ENCODE data around the gene FFAR2. TPM values are rescaled to one million over a fixed set of nuclear protein-coding genes. Genes with fewer than 3 reads are reported as not detected.
"Not testable (repeated sequence)": the region's sequence is repeated elsewhere in the genome, so short reads cannot be mapped to it uniquely, and the experiment has no call there.

FFAR2 gene
- polyA plus RNA-seq, 2 of the 4 experiments (the other 2 are of a cell fraction), result 0.30 TPM; not detected in 1

DNA sequence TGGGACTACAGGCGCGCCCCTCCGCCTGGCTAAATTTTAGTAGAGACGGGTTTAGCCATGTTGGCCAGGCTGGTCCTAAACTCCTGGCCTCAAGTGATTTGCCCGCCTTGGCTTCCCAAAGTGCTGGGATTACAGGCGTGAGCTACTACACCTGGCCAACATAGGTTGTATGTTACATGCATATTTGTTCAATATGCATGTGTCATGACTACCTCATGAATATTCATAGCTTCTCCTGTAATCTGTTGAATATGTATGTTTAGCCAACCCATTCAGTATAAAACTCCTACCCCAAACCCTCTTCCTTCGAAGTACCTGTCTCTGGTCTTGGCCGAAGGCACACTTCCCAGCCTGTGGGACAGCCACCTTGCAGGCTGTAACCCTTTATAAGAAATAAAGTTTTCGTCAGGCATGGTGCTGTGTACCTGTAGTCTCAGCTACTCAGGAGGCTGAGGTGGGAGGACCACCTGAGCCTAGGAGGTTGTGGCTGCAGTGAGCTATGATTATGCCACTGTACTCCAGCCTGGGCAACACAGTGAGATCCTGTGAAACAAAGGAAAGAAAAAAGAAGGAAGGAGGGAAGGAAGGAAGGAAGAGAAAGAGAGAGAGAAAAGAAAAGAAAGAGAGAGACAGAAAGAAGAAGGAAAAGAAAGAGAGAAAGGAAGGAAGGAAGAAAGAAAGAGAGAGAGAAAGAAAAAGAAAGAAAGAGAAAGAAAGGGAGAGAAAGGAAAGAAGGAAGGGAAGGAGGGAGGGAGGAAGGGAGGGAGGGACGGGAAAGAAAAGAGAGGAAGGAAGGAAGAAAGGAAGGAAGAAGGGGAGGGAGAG lies 47.9 kb upstream of the FFAR2 start (continued):
- TF ChIP-seq, protein P1, sequence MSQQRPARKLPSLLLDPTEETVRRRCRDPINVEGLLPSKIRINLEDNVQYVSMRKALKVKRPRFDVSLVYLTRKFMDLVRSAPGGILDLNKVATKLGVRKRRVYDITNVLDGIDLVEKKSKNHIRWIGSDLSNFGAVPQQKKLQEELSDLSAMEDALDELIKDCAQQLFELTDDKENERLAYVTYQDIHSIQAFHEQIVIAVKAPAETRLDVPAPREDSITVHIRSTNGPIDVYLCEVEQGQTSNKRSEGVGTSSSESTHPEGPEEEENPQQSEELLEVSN (IDR thresholded peaks at IDR 0.05; ENCODE audit: borderline replicate concordance, low read depth), result no peak
- TF ChIP-seq CBX2 (IDR thresholded peaks at IDR 0.05; ENCODE audit: borderline replicate concordance, low read depth) (no peak), KDM1A (IDR thresholded peaks at IDR 0.05; ENCODE audit: low read depth) (no peak), ESRRA (IDR thresholded peaks at IDR 0.05; ENCODE audit: borderline replicate concordance, low read length) (no peak), MAZ (IDR thresholded peaks at IDR 0.05; ENCODE audit: borderline replicate concordance, low read depth, low read length) (no peak), GATA3 (IDR thresholded peaks at IDR 0.05; ENCODE audit: borderline replicate concordance) (no peak)

DNA sequence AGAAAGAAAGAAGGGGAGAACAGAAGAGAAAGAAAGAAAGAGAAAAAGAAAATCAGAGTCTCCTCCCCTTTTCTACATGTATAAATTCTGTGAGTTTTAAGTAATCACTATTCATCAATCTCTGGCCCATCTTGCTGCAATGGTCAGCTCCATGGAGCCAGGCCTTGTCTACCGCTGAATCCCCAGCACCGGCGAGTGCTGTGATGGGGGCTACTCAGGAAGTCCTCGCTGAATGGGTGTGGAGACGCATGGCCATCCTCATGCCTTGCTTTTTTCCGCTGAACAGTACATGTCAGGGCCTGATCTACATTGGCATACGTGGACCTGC lies 47.3 kb upstream of the FFAR2 start:
- no peak for FAIRE-seq
- no peak for TF ChIP-seq CEBPB (IDR thresholded peaks at IDR 0.05)
- TF ChIP-seq NFE2L2 (conservative IDR thresholded peaks at IDR 0.05; ENCODE audit: low read length), result no peak
- no peak for TF ChIP-seq TFCP2L1 (CRISPR knock-in tag; IDR thresholded peaks at IDR 0.05)
- no peak for TF ChIP-seq FOSL2 (IDR thresholded peaks at IDR 0.05)
- no peak for TF ChIP-seq FOSL2 (CRISPR knock-in tag; IDR thresholded peaks at IDR 0.05)
- no peak for TF ChIP-seq ZFP36 (IDR thresholded peaks at IDR 0.05; ENCODE audit: borderline replicate concordance, partially characterized antibody)
- no peak for TF ChIP-seq RNF2 (IDR thresholded peaks at IDR 0.05; ENCODE audit: borderline replicate concordance, low read depth)
- TF ChIP-seq, protein P2, sequence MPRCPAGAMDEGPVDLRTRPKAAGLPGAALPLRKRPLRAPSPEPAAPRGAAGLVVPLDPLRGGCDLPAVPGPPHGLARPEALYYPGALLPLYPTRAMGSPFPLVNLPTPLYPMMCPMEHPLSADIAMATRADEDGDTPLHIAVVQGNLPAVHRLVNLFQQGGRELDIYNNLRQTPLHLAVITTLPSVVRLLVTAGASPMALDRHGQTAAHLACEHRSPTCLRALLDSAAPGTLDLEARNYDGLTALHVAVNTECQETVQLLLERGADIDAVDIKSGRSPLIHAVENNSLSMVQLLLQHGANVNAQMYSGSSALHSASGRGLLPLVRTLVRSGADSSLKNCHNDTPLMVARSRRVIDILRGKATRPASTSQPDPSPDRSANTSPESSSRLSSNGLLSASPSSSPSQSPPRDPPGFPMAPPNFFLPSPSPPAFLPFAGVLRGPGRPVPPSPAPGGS (IDR thresholded peaks at IDR 0.05), result no peak
- TF ChIP-seq ESRRA (IDR thresholded peaks at IDR 0.05; ENCODE audit: borderline replicate concordance, low read length), result no peak
- TF ChIP-seq, protein P3, sequence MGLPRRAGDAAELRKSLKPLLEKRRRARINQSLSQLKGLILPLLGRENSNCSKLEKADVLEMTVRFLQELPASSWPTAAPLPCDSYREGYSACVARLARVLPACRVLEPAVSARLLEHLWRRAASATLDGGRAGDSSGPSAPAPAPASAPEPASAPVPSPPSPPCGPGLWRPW (IDR thresholded peaks at IDR 0.05), result no peak
- TF ChIP-seq CBX2 (IDR thresholded peaks at IDR 0.05; ENCODE audit: borderline replicate concordance, low read depth), result no peak
- DNase-seq (ENCODE audit: low read depth in 1 of 2, low spot score in 1 of 2), result no peak
- no peaks in the 10 kb centered on the region for H3K4me1 ChIP-seq
- no peak overlapping the region for H3K4me3 ChIP-seq
- no peak overlapping the region for H3K4me2 ChIP-seq
- no peak for ATAC-seq
- ChIA-PET CTCF (no interaction called here), POLR2A (no interaction called here)
- H3K9me3 ChIP-seq, result no peaks in the 10 kb centered on the region
- 85% methylated on average over 7 of the region's 7 CpGs for WGBS (ENCODE audit: missing lambda C conversion rate)
- H3K27ac ChIP-seq, result no peak overlapping the region

DNA sequence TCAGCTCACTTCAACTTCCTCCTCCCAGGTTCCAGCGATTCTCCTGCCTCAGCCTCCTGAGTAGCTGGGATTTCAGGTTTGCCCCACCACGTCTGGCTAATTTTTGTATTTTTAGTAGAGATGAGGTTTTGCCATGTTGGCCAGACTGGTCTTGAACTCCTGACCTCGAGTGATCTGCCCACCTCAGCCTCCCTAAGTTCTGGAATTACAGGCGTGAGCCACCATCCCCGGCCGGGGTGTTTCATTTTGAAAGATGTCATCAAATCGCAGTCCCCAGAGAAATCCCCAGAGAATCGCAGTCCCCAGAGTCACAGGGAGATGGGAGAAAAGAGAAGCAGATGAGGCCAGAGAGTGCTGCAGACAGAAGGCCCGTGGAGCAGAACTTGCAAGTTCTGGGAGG lies 46.6 kb upstream of the FFAR2 start:
- H3K4me1 ChIP-seq; DNase-seq (ENCODE audit: low read depth in 1 of 2, low spot score in 1 of 2); H3K4me2 ChIP-seq; ATAC-seq; H3K27ac ChIP-seq; H3K4me3 ChIP-seq; H3K9me3 ChIP-seq; POLR2A ChIA-PET; FAIRE-seq: not testable (repeated sequence)
- WGBS (ENCODE audit: missing lambda C conversion rate), result 47% methylated on average over 9 of the region's 9 CpGs
- CTCF ChIA-PET, result interaction anchor here (1.2 to 1.8 kb wide), 3 partner anchors 13 to 564 kb away, joined by 4 to 6 read pairs (median 5); no protein-coding TSS in a partner anchor

DNA sequence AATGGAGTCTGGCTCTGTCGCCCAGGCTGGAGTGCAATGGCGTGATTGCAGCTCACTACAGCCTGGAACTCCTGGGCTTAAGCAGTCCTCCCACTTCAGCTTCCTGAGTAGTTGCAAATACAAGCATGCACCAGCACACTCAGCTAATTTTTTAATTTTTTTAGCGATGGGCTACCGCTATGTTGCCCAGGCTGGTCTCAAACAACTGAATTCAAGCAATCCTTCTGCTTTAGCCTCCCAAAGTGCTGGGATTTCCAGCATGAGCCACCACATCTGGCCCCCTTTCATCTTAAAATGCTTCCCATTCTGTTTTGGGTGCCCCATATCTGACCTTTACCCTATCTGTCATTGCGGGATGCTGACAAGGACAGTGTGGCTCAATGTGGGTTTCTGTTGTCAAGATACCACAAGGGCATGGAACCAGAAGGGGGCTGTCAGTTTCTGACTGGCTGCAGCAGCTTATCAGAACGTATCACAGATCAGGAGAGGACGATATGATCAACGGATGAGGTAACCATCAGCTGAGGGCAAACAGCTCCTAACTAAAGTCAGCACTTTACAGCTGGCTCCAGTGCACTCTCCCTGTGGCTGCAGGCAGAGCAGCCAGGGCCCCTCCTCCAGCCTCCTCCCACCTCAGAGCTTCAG lies 44.8 kb upstream of the FFAR2 start:
- Histone ChIP-seq H3K9me3 (no peaks in the 10 kb centered on the region), H3K4me1 (no peaks in the 10 kb centered on the region), H3K4me2 (no peak overlapping the region), H3K27ac (no peak overlapping the region), H3K4me3 (no peak overlapping the region)
- ChIA-PET CTCF (interaction anchor here (0.9 to 2.8 kb wide), 8 partner anchors 11 to 267 kb away, joined by 3 to 13 read pairs (median 3); no protein-coding TSS in a partner anchor), POLR2A (interaction anchor here (0.7 kb wide), 1 partner anchor 477 kb away, joined by 3 read pairs; no protein-coding TSS in a partner anchor)
- WGBS (ENCODE audit: missing lambda C conversion rate), result 67% methylated on average over 8 of the region's 8 CpGs
- TF ChIP-seq ESRRA (IDR thresholded peaks at IDR 0.05; ENCODE audit: borderline replicate concordance, low read length) (no peak), JUN (IDR thresholded peaks at IDR 0.05) (no peak), BHLHE40 (IDR thresholded peaks at IDR 0.05; ENCODE audit: low read depth, low read length) (no peak)
- TF ChIP-seq, protein P1 (IDR thresholded peaks at IDR 0.05; ENCODE audit: borderline replicate concordance, low read depth), result no peak
- FAIRE-seq (no peak), ATAC-seq (no peak), DNase-seq (ENCODE audit: low read depth in 1 of 2, low spot score in 1 of 2) (no peak)

Measured in A549 (cell line).